Measurements from ENCODE around the gene NPAS3. TPM values are rescaled to one million over a fixed set of nuclear protein-coding genes. Genes with fewer than 3 reads are reported as not detected.

The NPAS3 gene
- polyA plus RNA-seq, 2 of the 4 experiments (the other 2 are of a cell fraction) = not detected

DNA sequence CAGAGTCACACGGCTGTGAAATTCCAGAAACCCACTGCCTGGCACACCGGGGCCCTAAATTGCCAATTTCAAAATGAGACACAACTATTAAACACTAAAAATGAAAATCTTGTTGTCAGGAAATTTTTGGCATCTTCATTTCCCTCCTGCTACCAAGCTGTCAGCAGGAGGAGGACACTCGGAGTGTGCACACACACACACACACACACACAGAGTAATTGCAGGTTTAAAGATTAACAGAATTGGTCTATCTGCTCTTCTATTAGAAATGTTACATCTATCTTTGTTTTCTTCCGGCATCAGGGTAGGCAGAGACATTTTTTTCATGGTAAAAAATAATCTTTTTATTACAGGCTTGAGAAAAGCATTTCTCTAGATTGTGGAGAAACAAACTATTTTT is 698.0 kb downstream of the NPAS3 start:
- 5% methylated on average over 4 of the region's 4 CpGs for WGBS (ENCODE audit: missing lambda C conversion rate)
- H3K9me3 ChIP-seq = no peaks in the 10 kb centered on the region
- ChIA-PET POLR2A (no interaction called here), CTCF (interaction anchor here (1.6 kb wide), 1 partner anchor 9 kb away, joined by 4 read pairs; no protein-coding TSS in a partner anchor)
- no peak for FAIRE-seq
- DNase-seq (ENCODE audit: low read depth in 1 of 2, low spot score in 1 of 2) = no peak
- H3K4me1 ChIP-seq = no peaks in the 10 kb centered on the region
- H3K4me2 ChIP-seq = no peak overlapping the region
- ATAC-seq = no peak
- TF ChIP-seq EHMT2 (IDR thresholded peaks at IDR 0.05; ENCODE audit: low read depth) = no peak
- no peak for TF ChIP-seq MAZ (IDR thresholded peaks at IDR 0.05; ENCODE audit: borderline replicate concordance, low read depth, low read length)
- TF ChIP-seq RCOR1 (IDR thresholded peaks at IDR 0.05; ENCODE audit: low read depth, low read length) = no peak
- no peak for TF ChIP-seq FOSB (CRISPR knock-in tag; IDR thresholded peaks at IDR 0.05)
- no peak for TF ChIP-seq BHLHE40 (IDR thresholded peaks at IDR 0.05; ENCODE audit: low read depth, low read length)
- no peak overlapping the region for H3K4me3 ChIP-seq
- no peak overlapping the region for H3K27ac ChIP-seq

- DNase-seq (ENCODE audit: low read depth in 1 of 2, low spot score in 1 of 2) (no peak), FAIRE-seq (no peak)
- WGBS (ENCODE audit: missing lambda C conversion rate) = 26% methylated on average over 6 of the region's 6 CpGs
These were observed 703.4 kb downstream of the NPAS3 start for GRCh38 chr14:33642080-33642479.

More at GRCh38 chr14:33642080-33642479, 703.4 kb downstream of the NPAS3 start:
- CTCF ChIA-PET = interaction anchor here (1.3 kb wide), 1 partner anchor 11 kb away, joined by 3 read pairs; no protein-coding TSS in a partner anchor
- H3K9me3 ChIP-seq = no peaks in the 10 kb centered on the region
- no peak overlapping the region for H3K4me2 ChIP-seq
- H3K4me3 ChIP-seq = no peak overlapping the region
- ATAC-seq = no peak
- H3K27ac ChIP-seq = no peak overlapping the region
- POLR2A ChIA-PET = no interaction called here
- no peak for TF ChIP-seq HOXB13 (CRISPR knock-in tag; IDR thresholded peaks at IDR 0.05; ENCODE audit: low read depth)
- no peak for TF ChIP-seq ELK1 (IDR thresholded peaks at IDR 0.05; ENCODE audit: low read depth, low read length)
- TF ChIP-seq EP300 (IDR thresholded peaks at IDR 0.05) = no peak
- TF ChIP-seq POLR2A (IDR thresholded peaks at IDR 0.05; ENCODE audit: low read length) = no peak
- TF ChIP-seq GATA3 (IDR thresholded peaks at IDR 0.05; ENCODE audit: borderline replicate concordance) = no peak
- TF ChIP-seq, protein P1, sequence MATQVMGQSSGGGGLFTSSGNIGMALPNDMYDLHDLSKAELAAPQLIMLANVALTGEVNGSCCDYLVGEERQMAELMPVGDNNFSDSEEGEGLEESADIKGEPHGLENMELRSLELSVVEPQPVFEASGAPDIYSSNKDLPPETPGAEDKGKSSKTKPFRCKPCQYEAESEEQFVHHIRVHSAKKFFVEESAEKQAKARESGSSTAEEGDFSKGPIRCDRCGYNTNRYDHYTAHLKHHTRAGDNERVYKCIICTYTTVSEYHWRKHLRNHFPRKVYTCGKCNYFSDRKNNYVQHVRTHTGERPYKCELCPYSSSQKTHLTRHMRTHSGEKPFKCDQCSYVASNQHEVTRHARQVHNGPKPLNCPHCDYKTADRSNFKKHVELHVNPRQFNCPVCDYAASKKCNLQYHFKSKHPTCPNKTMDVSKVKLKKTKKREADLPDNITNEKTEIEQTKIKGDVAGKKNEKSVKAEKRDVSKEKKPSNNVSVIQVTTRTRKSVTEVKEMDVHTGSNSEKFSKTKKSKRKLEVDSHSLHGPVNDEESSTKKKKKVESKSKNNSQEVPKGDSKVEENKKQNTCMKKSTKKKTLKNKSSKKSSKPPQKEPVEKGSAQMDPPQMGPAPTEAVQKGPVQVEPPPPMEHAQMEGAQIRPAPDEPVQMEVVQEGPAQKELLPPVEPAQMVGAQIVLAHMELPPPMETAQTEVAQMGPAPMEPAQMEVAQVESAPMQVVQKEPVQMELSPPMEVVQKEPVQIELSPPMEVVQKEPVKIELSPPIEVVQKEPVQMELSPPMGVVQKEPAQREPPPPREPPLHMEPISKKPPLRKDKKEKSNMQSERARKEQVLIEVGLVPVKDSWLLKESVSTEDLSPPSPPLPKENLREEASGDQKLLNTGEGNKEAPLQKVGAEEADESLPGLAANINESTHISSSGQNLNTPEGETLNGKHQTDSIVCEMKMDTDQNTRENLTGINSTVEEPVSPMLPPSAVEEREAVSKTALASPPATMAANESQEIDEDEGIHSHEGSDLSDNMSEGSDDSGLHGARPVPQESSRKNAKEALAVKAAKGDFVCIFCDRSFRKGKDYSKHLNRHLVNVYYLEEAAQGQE (IDR thresholded peaks at IDR 0.05) = no peak
- TF ChIP-seq RCOR1 (IDR thresholded peaks at IDR 0.05; ENCODE audit: low read depth, low read length) = no peak
- TF ChIP-seq CEBPB (IDR thresholded peaks at IDR 0.05) = no peak
- TF ChIP-seq FOSL2 (IDR thresholded peaks at IDR 0.05) = no peak
- TF ChIP-seq FOSL2 (CRISPR knock-in tag; IDR thresholded peaks at IDR 0.05) = no peak
- no peak for TF ChIP-seq CBX8 (IDR thresholded peaks at IDR 0.05)
- TF ChIP-seq CBX2 (IDR thresholded peaks at IDR 0.05; ENCODE audit: borderline replicate concordance, low read depth) = no peak
- TF ChIP-seq MAX (IDR thresholded peaks at IDR 0.05) = no peak
- TF ChIP-seq, protein P2, sequence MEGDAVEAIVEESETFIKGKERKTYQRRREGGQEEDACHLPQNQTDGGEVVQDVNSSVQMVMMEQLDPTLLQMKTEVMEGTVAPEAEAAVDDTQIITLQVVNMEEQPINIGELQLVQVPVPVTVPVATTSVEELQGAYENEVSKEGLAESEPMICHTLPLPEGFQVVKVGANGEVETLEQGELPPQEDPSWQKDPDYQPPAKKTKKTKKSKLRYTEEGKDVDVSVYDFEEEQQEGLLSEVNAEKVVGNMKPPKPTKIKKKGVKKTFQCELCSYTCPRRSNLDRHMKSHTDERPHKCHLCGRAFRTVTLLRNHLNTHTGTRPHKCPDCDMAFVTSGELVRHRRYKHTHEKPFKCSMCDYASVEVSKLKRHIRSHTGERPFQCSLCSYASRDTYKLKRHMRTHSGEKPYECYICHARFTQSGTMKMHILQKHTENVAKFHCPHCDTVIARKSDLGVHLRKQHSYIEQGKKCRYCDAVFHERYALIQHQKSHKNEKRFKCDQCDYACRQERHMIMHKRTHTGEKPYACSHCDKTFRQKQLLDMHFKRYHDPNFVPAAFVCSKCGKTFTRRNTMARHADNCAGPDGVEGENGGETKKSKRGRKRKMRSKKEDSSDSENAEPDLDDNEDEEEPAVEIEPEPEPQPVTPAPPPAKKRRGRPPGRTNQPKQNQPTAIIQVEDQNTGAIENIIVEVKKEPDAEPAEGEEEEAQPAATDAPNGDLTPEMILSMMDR (IDR thresholded peaks at IDR 0.05) = no peak
- H3K4me1 ChIP-seq = no peaks in the 10 kb centered on the region

Measured in A549 (cell line).